Measurements from ENCODE around the gene OTUB2.

Gene OTUB2

GRCh38 chr14:94026173-94026888 lies at the start of gene OTUB2:
Gene OTUB2 (plus strand): TSS chr14:94026340. CDS start chr14:94026538, 198 bp downstream.
- peak; percentile 96 for DNase-seq

- peak; percentile 14 for DNase-seq
Observed at GRCh38 chr14:93976477-93977057, 49.6 kb upstream of the OTUB2 start, which contains the start of gene ASB2. Gene ASB2 (minus strand): TSS chr14:93976570. CDS start chr14:93964539, 12,031 bp downstream.

- DNase-seq = no peak
Observed at GRCh38 chr14:93977171-93977570, 49.0 kb upstream of the OTUB2 start.

GRCh38 chr14:93977790-93978581 lies 48.2 kb upstream of the OTUB2 start:
- DNase-seq = no peak

GRCh38 chr14:93978735-93979134 lies 47.4 kb upstream of the OTUB2 start:
- no peak for DNase-seq

GRCh38 chr14:93980456-93981201 lies 45.5 kb upstream of the OTUB2 start:
- no peak for DNase-seq

GRCh38 chr14:93981316-93982229 lies 44.6 kb upstream of the OTUB2 start:
- DNase-seq = no peak

GRCh38 chr14:93982230-93983007 lies 43.7 kb upstream of the OTUB2 start:
- no peak for DNase-seq

- no peak for DNase-seq
Observed at GRCh38 chr14:93984070-93984469, 42.1 kb upstream of the OTUB2 start.

- DNase-seq = no peak
Observed at GRCh38 chr14:93984987-93985410, 41.1 kb upstream of the OTUB2 start.

- DNase-seq = no peak
Observed at GRCh38 chr14:93986955-93987354, 39.2 kb upstream of the OTUB2 start.

GRCh38 chr14:93987376-93987775 lies 38.8 kb upstream of the OTUB2 start:
- DNase-seq = no peak

GRCh38 chr14:93987815-93988476 lies 38.2 kb upstream of the OTUB2 start:
- DNase-seq = no peak

- DNase-seq = no peak
Observed at GRCh38 chr14:93989939-93990338, 36.2 kb upstream of the OTUB2 start.

- DNase-seq = no peak
Observed at GRCh38 chr14:93991212-93991611, 34.9 kb upstream of the OTUB2 start.

GRCh38 chr14:93991649-93992048 lies 34.5 kb upstream of the OTUB2 start:
- DNase-seq = no peak

- no peak for DNase-seq
Observed at GRCh38 chr14:93993382-93993781, 32.8 kb upstream of the OTUB2 start.

GRCh38 chr14:93994919-93995682 lies 31.0 kb upstream of the OTUB2 start:
- no peak for DNase-seq

- DNase-seq = no peak
Observed at GRCh38 chr14:93996130-93996695, 29.9 kb upstream of the OTUB2 start.
